ENCODE results near the gene ARID3B.

- TF ChIP-seq SIN3A (IDR thresholded peaks at IDR 0.05; ENCODE audit: borderline replicate concordance, low read depth, low read length) (no peak), CHD2 (IDR thresholded peaks at IDR 0.05; ENCODE audit: low read length, partially characterized antibody) (no peak), SMC3 (IDR thresholded peaks at IDR 0.05; ENCODE audit: low read depth, low read length) (no peak), USF1 (IDR thresholded peaks at IDR 0.05; ENCODE audit: borderline replicate concordance, low read depth) (no peak), EP300 (IDR thresholded peaks at IDR 0.05; ENCODE audit: borderline replicate concordance in 1 of 2, low read depth in 1 of 2, low read length in 1 of 2) (no peak)
- TF ChIP-seq, protein P1, sequence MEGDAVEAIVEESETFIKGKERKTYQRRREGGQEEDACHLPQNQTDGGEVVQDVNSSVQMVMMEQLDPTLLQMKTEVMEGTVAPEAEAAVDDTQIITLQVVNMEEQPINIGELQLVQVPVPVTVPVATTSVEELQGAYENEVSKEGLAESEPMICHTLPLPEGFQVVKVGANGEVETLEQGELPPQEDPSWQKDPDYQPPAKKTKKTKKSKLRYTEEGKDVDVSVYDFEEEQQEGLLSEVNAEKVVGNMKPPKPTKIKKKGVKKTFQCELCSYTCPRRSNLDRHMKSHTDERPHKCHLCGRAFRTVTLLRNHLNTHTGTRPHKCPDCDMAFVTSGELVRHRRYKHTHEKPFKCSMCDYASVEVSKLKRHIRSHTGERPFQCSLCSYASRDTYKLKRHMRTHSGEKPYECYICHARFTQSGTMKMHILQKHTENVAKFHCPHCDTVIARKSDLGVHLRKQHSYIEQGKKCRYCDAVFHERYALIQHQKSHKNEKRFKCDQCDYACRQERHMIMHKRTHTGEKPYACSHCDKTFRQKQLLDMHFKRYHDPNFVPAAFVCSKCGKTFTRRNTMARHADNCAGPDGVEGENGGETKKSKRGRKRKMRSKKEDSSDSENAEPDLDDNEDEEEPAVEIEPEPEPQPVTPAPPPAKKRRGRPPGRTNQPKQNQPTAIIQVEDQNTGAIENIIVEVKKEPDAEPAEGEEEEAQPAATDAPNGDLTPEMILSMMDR (IDR thresholded peaks at IDR 0.05) = no peak
These were observed 28.7 kb downstream of the ARID3B start for GRCh38 chr15:74569731-74570070.

Measured in SK-N-SH (cell line).